Activated CD4-positive, alpha-beta memory T cell treated with anti-CD3 and anti-CD28 coated beads for 36 hours (primary cell): Measurements from ENCODE around the gene MYRIP. TPM values are rescaled to one million over a fixed set of nuclear protein-coding genes. Genes with fewer than 3 reads are reported as not detected.
A peak's percentile ranks its signal among the peaks of the same experiment; 100 is the strongest.

Experiments used
- CTCF ChIA-PET: fragments of 350-600 bp; sonication (Branson Sonifier 250); formaldehyde crosslinking; loops from one replicate; lab custom pipeline; 2021; ENCODE audit warnings: antibody characterized with exemption, inconsistent platforms; lab: Charles Lee
- POLR2A ChIA-PET: fragments of 350-600 bp; sonication (Branson Sonifier 250); formaldehyde crosslinking; loops from one replicate; lab custom pipeline; 2021; ENCODE audit warnings: antibody characterized with exemption; lab: Charles Lee
- DNase-seq: peaks from one replicate; pipeline ENCODE4 v3.0.0-alpha.2; 2020
- H3K27ac Mint-ChIP-seq: one replicate; pipeline ENCODE4 v1.8.0; 2021; ENCODE audit warnings: mixed read lengths
- H3K27me3 Mint-ChIP-seq: one replicate; pipeline ENCODE4 v1.8.0; 2021; ENCODE audit warnings: mixed read lengths
- H3K36me3 Mint-ChIP-seq: one replicate; pipeline ENCODE4 v1.8.0; 2021; ENCODE audit warnings: mixed read lengths
- H3K4me1 Mint-ChIP-seq: one replicate; pipeline ENCODE4 v1.8.0; 2021; ENCODE audit warnings: low read depth, mixed read lengths
- H3K4me3 Mint-ChIP-seq: one replicate; pipeline ENCODE4 v1.8.0; 2021; ENCODE audit warnings: mild to moderate bottlenecking, mixed read lengths
- H3K9me3 Mint-ChIP-seq: one replicate; pipeline ENCODE4 v1.8.0; 2021; ENCODE audit warnings: mixed read lengths
- intact Hi-C: fragments of 100-400 bp; cut with micrococcal nuclease; formaldehyde crosslinking; loops from one replicate; pipeline ENCODE4 v1.15.1; 2023
- total RNA-seq, 2 experiments: library from RNA; stranded (reverse); gene quantifications; one replicate each; pipeline ENCODE4 v1.2.3, GENCODE V29; 2021

MYRIP gene
- total RNA-seq, 2 experiments from 2014 or later: not detected

GRCh38 chr3:39981547-39982184 is 172.3 kb downstream of the MYRIP start:
- DNase-seq: no peak
- H3K9me3 Mint-ChIP-seq: no peaks in the 10 kb centered on the region
- ChIA-PET POLR2A (no interaction called here), CTCF (no interaction called here)
- no peak overlapping the region for H3K4me3 Mint-ChIP-seq
- no peaks in the 10 kb centered on the region for H3K27me3 Mint-ChIP-seq
- intact Hi-C loops: no loop called here
- H3K27ac Mint-ChIP-seq: no peak overlapping the region
- no peaks in the 10 kb centered on the region for H3K4me1 Mint-ChIP-seq
- H3K36me3 Mint-ChIP-seq: no peaks in the 10 kb centered on the region

DNA sequence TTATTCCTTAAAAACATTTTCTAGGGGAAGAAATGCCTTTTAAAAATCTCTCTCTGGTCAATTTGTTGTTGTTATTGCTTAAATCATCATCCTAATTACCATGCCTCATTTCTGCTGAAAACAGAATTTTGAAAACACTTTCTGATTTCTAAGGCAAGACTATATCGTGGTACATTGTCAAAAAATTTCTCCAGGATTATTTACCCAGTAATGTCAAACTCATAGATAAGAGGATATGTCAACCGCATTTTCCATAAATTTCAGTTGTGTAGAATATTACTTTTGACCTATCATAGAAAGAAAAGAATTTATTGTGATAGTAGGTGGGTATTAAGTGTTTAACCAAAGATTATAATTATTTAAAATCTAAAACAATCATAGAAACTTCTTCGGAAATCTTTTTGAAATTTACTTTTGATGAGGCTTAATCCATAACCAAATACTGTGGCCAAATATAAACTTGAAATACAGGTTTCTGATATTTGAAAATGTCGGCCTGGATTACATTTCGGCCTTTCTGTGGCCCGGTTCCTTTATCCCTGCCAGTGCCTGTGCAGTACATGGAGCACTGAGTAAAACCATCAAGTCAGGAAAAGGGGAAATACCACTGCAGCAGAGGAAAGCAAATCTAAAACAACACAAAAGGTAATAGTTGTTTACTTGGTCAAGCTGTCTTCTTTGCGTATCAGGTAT is 173.4 kb downstream of the MYRIP start:
- ChIA-PET POLR2A (no interaction called here), CTCF (interaction anchor here (0.6 kb wide), 1 partner anchor 120 kb away, joined by 3 read pairs; no protein-coding TSS in a partner anchor)
- intact Hi-C loops: no loop called here
- H3K9me3 Mint-ChIP-seq: no peaks in the 10 kb centered on the region
- DNase-seq: no peak
- H3K4me3 Mint-ChIP-seq: no peak overlapping the region
- no peaks in the 10 kb centered on the region for H3K4me1 Mint-ChIP-seq
- no peak overlapping the region for H3K27ac Mint-ChIP-seq
- no peaks in the 10 kb centered on the region for H3K27me3 Mint-ChIP-seq
- no peaks in the 10 kb centered on the region for H3K36me3 Mint-ChIP-seq

- H3K27ac Mint-ChIP-seq: no peak overlapping the region
- no peaks in the 10 kb centered on the region for H3K36me3 Mint-ChIP-seq
- POLR2A ChIA-PET: no interaction called here
Measured at GRCh38 chr3:39989746-39990145, 180.3 kb downstream of the MYRIP start.

GRCh38 chr3:39990532-39990931 is 181.1 kb downstream of the MYRIP start:
- no peaks in the 10 kb centered on the region for H3K9me3 Mint-ChIP-seq
- no peak overlapping the region for H3K4me3 Mint-ChIP-seq
- POLR2A ChIA-PET: no interaction called here
- H3K36me3 Mint-ChIP-seq: no peaks in the 10 kb centered on the region
- H3K27me3 Mint-ChIP-seq: peaks cover 2% of the 10 kb centered on the region
- H3K4me1 Mint-ChIP-seq: no peaks in the 10 kb centered on the region
- CTCF ChIA-PET: interaction anchor here (0.8 to 1.4 kb wide), 3 partner anchors 23 to 189 kb away, joined by 3 read pairs; no protein-coding TSS in a partner anchor
- H3K27ac Mint-ChIP-seq: no peak overlapping the region
- DNase-seq: peak; percentile 14
- intact Hi-C loops: loop anchor here (2.0 to 5.0 kb wide), 2 partner anchors 353 to 574 kb away; no protein-coding TSS in a partner anchor

More at GRCh38 chr3:39989746-39990145, 180.3 kb downstream of the MYRIP start:
- CTCF ChIA-PET: interaction anchor here (0.6 kb wide), 1 partner anchor 10 kb away, joined by 4 read pairs; no protein-coding TSS in a partner anchor
- no peak overlapping the region for H3K4me3 Mint-ChIP-seq
- H3K4me1 Mint-ChIP-seq: no peaks in the 10 kb centered on the region
- H3K27me3 Mint-ChIP-seq: peaks cover 2% of the 10 kb centered on the region
- intact Hi-C loops: loop anchor here (2.0 to 5.0 kb wide), 2 partner anchors 352 to 573 kb away; no protein-coding TSS in a partner anchor
- no peaks in the 10 kb centered on the region for H3K9me3 Mint-ChIP-seq
- DNase-seq: no peak

- H3K9me3 Mint-ChIP-seq: no peaks in the 10 kb centered on the region
- ChIA-PET CTCF (no interaction called here), POLR2A (no interaction called here)
- no peak overlapping the region for H3K4me3 Mint-ChIP-seq
- no peaks in the 10 kb centered on the region for H3K4me1 Mint-ChIP-seq
- H3K36me3 Mint-ChIP-seq: no peaks in the 10 kb centered on the region
- H3K27ac Mint-ChIP-seq: no peak overlapping the region
- no peaks in the 10 kb centered on the region for H3K27me3 Mint-ChIP-seq
- DNase-seq: no peak
- intact Hi-C loops: no loop called here
Measured at GRCh38 chr3:40008796-40009195, 199.4 kb downstream of the MYRIP start.

DNA sequence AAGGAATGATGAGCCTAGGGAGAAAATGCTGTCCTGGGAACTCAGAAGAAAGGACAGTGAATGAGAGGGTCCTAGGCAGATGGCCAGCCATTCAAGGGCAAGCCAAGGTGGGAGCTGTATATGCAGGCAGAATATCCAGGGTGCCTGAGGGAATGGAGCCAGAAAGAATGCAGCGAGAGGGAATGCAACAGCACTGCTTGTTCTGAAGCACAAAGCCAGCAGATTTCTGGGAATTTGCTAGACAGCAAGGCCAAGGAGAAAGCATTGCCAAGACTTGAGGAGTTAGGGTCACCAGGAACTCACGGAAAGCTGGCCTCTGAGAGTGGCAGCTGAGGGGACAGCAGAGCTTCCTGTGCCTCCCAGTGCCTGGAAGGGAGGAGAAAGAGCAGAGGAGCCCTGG is 200.6 kb downstream of the MYRIP start:
- no peaks in the 10 kb centered on the region for H3K36me3 Mint-ChIP-seq
- no peaks in the 10 kb centered on the region for H3K9me3 Mint-ChIP-seq
- H3K4me3 Mint-ChIP-seq: no peak overlapping the region
- no peaks in the 10 kb centered on the region for H3K4me1 Mint-ChIP-seq
- intact Hi-C loops: no loop called here
- ChIA-PET POLR2A (no interaction called here), CTCF (no interaction called here)
- no peak for DNase-seq
- H3K27ac Mint-ChIP-seq: no peak overlapping the region
- H3K27me3 Mint-ChIP-seq: no peaks in the 10 kb centered on the region

DNA sequence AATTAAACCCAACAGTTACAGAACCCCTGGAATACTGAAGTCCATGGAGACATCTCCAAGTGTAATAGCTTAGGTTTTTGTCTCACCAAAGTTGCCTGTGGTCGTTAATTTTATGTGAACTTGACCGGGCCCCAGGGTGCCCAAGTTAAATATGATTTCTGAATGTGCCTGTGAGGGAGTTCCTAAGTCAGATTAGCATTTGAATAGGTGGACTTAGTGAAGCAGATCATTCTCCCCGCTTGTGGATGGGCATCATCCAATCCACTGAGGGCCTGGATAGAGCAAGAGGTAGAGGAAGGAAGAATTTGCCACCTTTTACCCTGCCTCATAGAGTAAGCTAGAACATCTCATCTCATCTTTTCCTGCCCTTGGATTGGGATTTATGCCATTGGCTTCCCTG is 203.0 kb downstream of the MYRIP start:
- no peaks in the 10 kb centered on the region for H3K27me3 Mint-ChIP-seq
- intact Hi-C loops: no loop called here

DNA sequence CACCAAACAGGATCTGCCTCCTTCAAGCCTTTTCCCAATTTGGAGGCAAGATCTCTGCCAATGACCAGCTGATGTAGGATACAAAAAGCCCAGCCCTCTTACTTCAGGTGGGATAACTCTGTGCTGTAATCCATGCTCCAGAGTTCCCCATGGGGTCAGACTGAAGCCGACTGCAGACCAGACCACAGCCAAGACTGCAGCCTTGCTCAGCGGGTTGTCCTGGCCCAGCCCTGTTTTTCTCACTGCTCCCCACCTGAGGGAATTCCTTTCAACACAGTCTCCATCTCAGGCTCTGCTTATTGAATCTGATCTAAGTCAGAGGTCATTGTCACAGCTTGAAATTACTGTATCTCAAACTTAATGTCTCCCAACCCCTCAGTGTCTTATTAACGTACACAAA is 207.0 kb downstream of the MYRIP start:
- intact Hi-C loops: no loop called here
- DNase-seq: no peak
- no peaks in the 10 kb centered on the region for H3K4me1 Mint-ChIP-seq
- H3K27me3 Mint-ChIP-seq: peaks cover 5% of the 10 kb centered on the region
- H3K9me3 Mint-ChIP-seq: no peaks in the 10 kb centered on the region
- ChIA-PET CTCF (no interaction called here), POLR2A (no interaction called here)
- no peak overlapping the region for H3K4me3 Mint-ChIP-seq
- no peak overlapping the region for H3K27ac Mint-ChIP-seq
- no peaks in the 10 kb centered on the region for H3K36me3 Mint-ChIP-seq

More for the DNA sequence above, 203.0 kb downstream of the MYRIP start:
- H3K9me3 Mint-ChIP-seq: no peaks in the 10 kb centered on the region
- ChIA-PET POLR2A (no interaction called here), CTCF (no interaction called here)
- H3K4me1 Mint-ChIP-seq: no peaks in the 10 kb centered on the region
- H3K27ac Mint-ChIP-seq: no peak overlapping the region
- no peaks in the 10 kb centered on the region for H3K36me3 Mint-ChIP-seq
- H3K4me3 Mint-ChIP-seq: no peak overlapping the region
- no peak for DNase-seq

GRCh38 chr3:40018369-40018768 is 209.0 kb downstream of the MYRIP start:
- no peak for DNase-seq
- Mint-ChIP-seq H3K27ac (no peak overlapping the region), H3K4me3 (no peak overlapping the region), H3K36me3 (no peaks in the 10 kb centered on the region), H3K4me1 (no peaks in the 10 kb centered on the region), H3K27me3 (peaks cover 8% of the 10 kb centered on the region), H3K9me3 (no peaks in the 10 kb centered on the region)
- intact Hi-C loops: no loop called here
- CTCF ChIA-PET: no interaction called here
- POLR2A ChIA-PET: no interaction called here

GRCh38 chr3:40019376-40019775 is 210.0 kb downstream of the MYRIP start:
- Mint-ChIP-seq H3K4me1 (no peaks in the 10 kb centered on the region), H3K27me3 (peaks cover 10% of the 10 kb centered on the region), H3K9me3 (peaks cover 2% of the 10 kb centered on the region), H3K36me3 (no peaks in the 10 kb centered on the region), H3K4me3 (no peak overlapping the region), H3K27ac (no peak overlapping the region)
- DNase-seq: no peak
- intact Hi-C loops: no loop called here
- ChIA-PET CTCF (no interaction called here), POLR2A (no interaction called here)

- Mint-ChIP-seq H3K27me3 (peaks cover 10% of the 10 kb centered on the region), H3K4me3 (no peak overlapping the region), H3K27ac (no peak overlapping the region), H3K9me3 (peaks cover 6% of the 10 kb centered on the region), H3K36me3 (no peaks in the 10 kb centered on the region), H3K4me1 (no peaks in the 10 kb centered on the region)
- no peak for DNase-seq
- ChIA-PET CTCF (no interaction called here), POLR2A (interaction anchor here (0.6 kb wide), 1 partner anchor 1779 kb away, joined by 3 read pairs; no protein-coding TSS in a partner anchor)
- intact Hi-C loops: no loop called here
Measured at GRCh38 chr3:40020689-40021088, 211.3 kb downstream of the MYRIP start.

DNA sequence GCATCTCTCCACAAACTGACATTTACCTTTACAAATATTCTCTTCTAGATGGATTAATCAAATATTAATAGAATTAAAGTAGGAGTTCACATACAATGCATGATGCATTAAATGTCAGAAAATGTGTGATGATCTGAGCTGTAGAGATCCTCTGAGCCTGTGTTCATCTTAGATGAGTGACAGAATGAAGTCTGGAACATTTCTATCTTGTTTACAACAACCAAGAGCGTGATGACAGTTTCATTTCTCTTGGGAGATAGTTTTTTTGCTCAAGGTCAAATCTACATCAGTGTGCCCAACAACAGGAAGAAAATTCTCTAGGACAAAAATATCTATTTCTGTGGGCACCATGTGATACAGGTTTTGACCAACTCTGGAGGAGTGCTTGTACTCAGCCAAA is 211.9 kb downstream of the MYRIP start:
- DNase-seq: no peak
- Mint-ChIP-seq H3K27ac (no peak overlapping the region), H3K4me3 (no peak overlapping the region), H3K4me1 (no peaks in the 10 kb centered on the region), H3K9me3 (peaks cover 12% of the 10 kb centered on the region), H3K27me3 (peaks cover 10% of the 10 kb centered on the region), H3K36me3 (no peaks in the 10 kb centered on the region)
- CTCF ChIA-PET: no interaction called here
- intact Hi-C loops: no loop called here
- POLR2A ChIA-PET: interaction anchor here (0.6 kb wide), 1 partner anchor 1780 kb away, joined by 3 read pairs; no protein-coding TSS in a partner anchor
